Heart left ventricle (tissue), 13 donors: Measurements from ENCODE around the gene C3AR1.

Experiments
- POLR2A ChIP-seq, 2 donors: fragments of 450-650 bp; IDR thresholded peaks; one replicate each; pipeline ENCODE4 v1.6.1; 2017; ENCODE audit warnings: antibody characterized with exemption in 2 of 2, mild to moderate bottlenecking in 2 of 2, moderate library complexity in 2 of 2
- TF ChIP-seq, protein P1 (sequence below), 12 donors: fragments of 200-600 bp; sonication (generic) in 4 of 12; IDR thresholded peaks; one replicate each; pipeline versions ENCODE4 v1.5.0 to v1.8.0; 2018 to 2022; ENCODE audit warnings: antibody characterized with exemption in 12 of 12, mild to moderate bottlenecking in 5 of 12
- donor health status: ischemic (EF 13 %, LVEDD 7.1; RV severe dilation, severe dysfunction).
- donor health status: DM: no; HTN: yes; CAD: no.
- donor health status: DM: no; HTN: no; CAD: no.
- donor health status: ischemic (EF 25% LVEDD 6.9; RV normal size, moderate dysfunction).
- donor health status: ischemic (EF 25% LVEDD 5.7; RV mildly dilated, moderate dysfunction).
- donor health status: ischemic (EF 35%, LVEDD 5.7; RV mildly dilated, moderate dysfunction).
- donor health status: nonischemic (EF 11% LVEDD 7.7; RV severe dilation, severe dysfunction).
- donor health status: DM: yes; HTN: yes; CAD: no.
- donor health status: PGD.
- donor health status: ischemic (EF 29% LVEDD 5.4; RV normal size, mild dysfunction).
- donor health status: nonischemic (EF 23%, LVEDD 6.1; RV moderate dilation, normal function).

- no peak for TF ChIP-seq POLR2A (IDR thresholded peaks at IDR 0.05)
- TF ChIP-seq, protein P1, sequence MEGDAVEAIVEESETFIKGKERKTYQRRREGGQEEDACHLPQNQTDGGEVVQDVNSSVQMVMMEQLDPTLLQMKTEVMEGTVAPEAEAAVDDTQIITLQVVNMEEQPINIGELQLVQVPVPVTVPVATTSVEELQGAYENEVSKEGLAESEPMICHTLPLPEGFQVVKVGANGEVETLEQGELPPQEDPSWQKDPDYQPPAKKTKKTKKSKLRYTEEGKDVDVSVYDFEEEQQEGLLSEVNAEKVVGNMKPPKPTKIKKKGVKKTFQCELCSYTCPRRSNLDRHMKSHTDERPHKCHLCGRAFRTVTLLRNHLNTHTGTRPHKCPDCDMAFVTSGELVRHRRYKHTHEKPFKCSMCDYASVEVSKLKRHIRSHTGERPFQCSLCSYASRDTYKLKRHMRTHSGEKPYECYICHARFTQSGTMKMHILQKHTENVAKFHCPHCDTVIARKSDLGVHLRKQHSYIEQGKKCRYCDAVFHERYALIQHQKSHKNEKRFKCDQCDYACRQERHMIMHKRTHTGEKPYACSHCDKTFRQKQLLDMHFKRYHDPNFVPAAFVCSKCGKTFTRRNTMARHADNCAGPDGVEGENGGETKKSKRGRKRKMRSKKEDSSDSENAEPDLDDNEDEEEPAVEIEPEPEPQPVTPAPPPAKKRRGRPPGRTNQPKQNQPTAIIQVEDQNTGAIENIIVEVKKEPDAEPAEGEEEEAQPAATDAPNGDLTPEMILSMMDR (IDR thresholded peaks at IDR 0.05), result no peak
These were observed 23.6 kb upstream of the C3AR1 start for GRCh38 chr12:8089716-8090115.
